Activated B cell treated with CpG ODN at 0.5 μM for 24 hours (primary cell): ENCODE results near the gene RAB17. TPM values are rescaled to one million over a fixed set of nuclear protein-coding genes. Genes with fewer than 3 reads are reported as not detected.

Experiments used
- ATAC-seq: fragments of 200-7000 bp; cut with Tn5 transposase; one replicate; pipeline ENCODE4 v1.10.0; 2021; ENCODE audit warnings: low read depth, mild to moderate bottlenecking, moderate library complexity
- CTCF ChIA-PET: fragments of 350-600 bp; sonication (Branson Sonifier 250); formaldehyde crosslinking; loops from one replicate; lab custom pipeline; 2021; ENCODE audit warnings: antibody characterized with exemption; lab: Charles Lee
- POLR2A ChIA-PET: fragments of 350-600 bp; sonication (Branson Sonifier 250); formaldehyde crosslinking; loops from one replicate; lab custom pipeline; 2021; ENCODE audit warnings: antibody characterized with exemption; lab: Charles Lee
- DNase-seq: peaks from one replicate; pipeline ENCODE4 v3.0.0; 2022
- H3K27ac Mint-ChIP-seq: one replicate; pipeline ENCODE4 v1.8.0; 2020; ENCODE audit warnings: mixed read lengths
- H3K27me3 Mint-ChIP-seq: one replicate; pipeline ENCODE4 v1.8.0; 2021; ENCODE audit warnings: mixed read lengths
- H3K36me3 Mint-ChIP-seq: one replicate; pipeline ENCODE4 v1.8.0; 2021; ENCODE audit warnings: low read depth, mixed read lengths
- H3K4me1 Mint-ChIP-seq: one replicate; pipeline ENCODE4 v1.8.0; 2021; ENCODE audit warnings: mixed read lengths
- H3K4me3 Mint-ChIP-seq: one replicate; pipeline ENCODE4 v1.8.0; 2020; ENCODE audit warnings: mild to moderate bottlenecking, mixed read lengths
- H3K9me3 Mint-ChIP-seq: one replicate; pipeline ENCODE4 v1.8.0; 2020; ENCODE audit warnings: mixed read lengths
- CTCF ChIP-seq: fragments of 200-600 bp; IDR thresholded peaks from one replicate; pipeline ENCODE4 v1.8.0; 2022; ENCODE audit warnings: antibody characterized with exemption, mild to moderate bottlenecking
- intact Hi-C: fragments of 100-400 bp; cut with micrococcal nuclease; formaldehyde crosslinking; loops from one replicate; pipeline ENCODE4 v1.15.1; 2024
- total RNA-seq: library from RNA; stranded (reverse); gene quantifications from 2 replicates; pipeline ENCODE4 v1.2.3, GENCODE V29; 2022

RAB17 gene
- total RNA-seq, 1 donor from 2014 or later, result not detected

GRCh38 chr2:237575869-237576862 is 14.4 kb downstream of the RAB17 start:
- Mint-ChIP-seq H3K9me3 (no peaks in the 10 kb centered on the region), H3K4me3 (no peak overlapping the region), H3K27ac (no peak overlapping the region), H3K36me3 (no peaks in the 10 kb centered on the region), H3K27me3 (peaks cover 15% of the 10 kb centered on the region), H3K4me1 (no peaks in the 10 kb centered on the region)
- intact Hi-C loops, result no loop called here
- ChIA-PET CTCF (interaction anchor here (0.7 kb wide), 1 partner anchor 64 kb away, joined by 4 read pairs; no protein-coding TSS in a partner anchor), POLR2A (interaction anchor here (0.5 kb wide), 1 partner anchor 16 kb away, joined by 4 read pairs; no protein-coding TSS in a partner anchor)
- TF ChIP-seq CTCF, result no peak
- no peak for ATAC-seq
- no peak for DNase-seq

- ChIA-PET CTCF (interaction anchor here (5.6 kb wide), 1 partner anchor 63 kb away, joined by 119 read pairs; no protein-coding TSS in a partner anchor), POLR2A (no interaction called here)
- intact Hi-C loops, result no loop called here
- Mint-ChIP-seq H3K4me3 (no peak overlapping the region), H3K27me3 (peaks cover 15% of the 10 kb centered on the region), H3K4me1 (no peaks in the 10 kb centered on the region), H3K36me3 (no peaks in the 10 kb centered on the region), H3K9me3 (no peaks in the 10 kb centered on the region), H3K27ac (no peak overlapping the region)
- no peak for ATAC-seq
- DNase-seq, result no peak
- TF ChIP-seq CTCF, result no peak
Measured at GRCh38 chr2:237574894-237575868, 15.4 kb downstream of the RAB17 start.

- no peaks in the 10 kb centered on the region for H3K4me1 Mint-ChIP-seq
- H3K27me3 Mint-ChIP-seq, result peaks cover 15% of the 10 kb centered on the region
- H3K4me3 Mint-ChIP-seq, result no peak overlapping the region
- DNase-seq (no peak), ATAC-seq (no peak)
- no peaks in the 10 kb centered on the region for H3K36me3 Mint-ChIP-seq
- no peak for TF ChIP-seq CTCF
- H3K27ac Mint-ChIP-seq, result no peak overlapping the region
- ChIA-PET POLR2A (no interaction called here), CTCF (interaction anchor here (5.6 kb wide), 1 partner anchor 62 kb away, joined by 119 read pairs; no protein-coding TSS in a partner anchor)
- H3K9me3 Mint-ChIP-seq, result no peaks in the 10 kb centered on the region
- intact Hi-C loops, result no loop called here
Measured at GRCh38 chr2:237574467-237574866, 16.1 kb downstream of the RAB17 start.

- ATAC-seq (no peak), DNase-seq (no peak)
- Mint-ChIP-seq H3K4me3 (no peak overlapping the region), H3K4me1 (no peaks in the 10 kb centered on the region), H3K27me3 (peaks cover 17% of the 10 kb centered on the region), H3K9me3 (peaks cover 2% of the 10 kb centered on the region), H3K27ac (no peak overlapping the region), H3K36me3 (no peaks in the 10 kb centered on the region)
- intact Hi-C loops, result loop anchor here (2.0 kb wide), 1 partner anchor 171 kb away; no protein-coding TSS in a partner anchor
- ChIA-PET POLR2A (interaction anchor here (1.1 kb wide), 1 partner anchor 28 kb away, joined by 3 read pairs; no protein-coding TSS in a partner anchor), CTCF (interaction anchor here (5.6 kb wide), 1 partner anchor 61 kb away, joined by 119 read pairs; no protein-coding TSS in a partner anchor)
- TF ChIP-seq CTCF, result no peak
Measured at GRCh38 chr2:237573721-237574415, 16.7 kb downstream of the RAB17 start.
